HEK293 (cell line): Measurements from ENCODE around the gene NFATC3.

Experiments
- BCL11A ChIP-seq: fragments of 450-650 bp; formaldehyde crosslinking; IDR thresholded peaks from 2 replicates; pipeline ENCODE4 v1.5.1; 2016; ENCODE audit warnings: low read depth, missing biosample characterization, missing genetic modification characterization
- EGR2 ChIP-seq: fragments of 450-650 bp; formaldehyde crosslinking; IDR thresholded peaks from 2 replicates; pipeline ENCODE4 v1.5.1; 2016; ENCODE audit warnings: low read depth, missing biosample characterization, missing genetic modification characterization
- HOXA7 ChIP-seq: sonication (generic); formaldehyde crosslinking; IDR thresholded peaks from 2 replicates; pipeline ENCODE4 v1.8.1; 2022; ENCODE audit warnings: missing genetic modification reagents, borderline replicate concordance
- MEIS1 ChIP-seq: sonication (generic); formaldehyde crosslinking; IDR thresholded peaks from 2 replicates; pipeline ENCODE4 v1.8.1; 2022; ENCODE audit warnings: missing genetic modification reagents, mild to moderate bottlenecking, borderline replicate concordance
- OSR2 ChIP-seq: fragments of 450-650 bp; formaldehyde crosslinking; IDR thresholded peaks from 2 replicates; pipeline ENCODE4 v1.5.1; 2016; ENCODE audit warnings: missing biosample characterization, missing genetic modification characterization
- PATZ1 ChIP-seq: fragments of 450-650 bp; formaldehyde crosslinking; IDR thresholded peaks from 2 replicates; pipeline ENCODE4 v1.5.1; 2016; ENCODE audit warnings: missing biosample characterization, missing genetic modification characterization
- PRDM1 ChIP-seq: fragments of 450-650 bp; formaldehyde crosslinking; IDR thresholded peaks from 2 replicates; pipeline ENCODE4; 2016; ENCODE audit warnings: missing biosample characterization, missing genetic modification characterization
- PRDM6 ChIP-seq: fragments of 450-650 bp; formaldehyde crosslinking; IDR thresholded peaks from 2 replicates; pipeline ENCODE4 v1.5.1; 2017; ENCODE audit warnings: missing biosample characterization, missing genetic modification characterization
- SCRT1 ChIP-seq: fragments of 450-650 bp; formaldehyde crosslinking; IDR thresholded peaks from 2 replicates; pipeline ENCODE4 v1.5.1; 2016; ENCODE audit warnings: missing biosample characterization, missing genetic modification characterization, borderline replicate concordance
- SCRT2 ChIP-seq: fragments of 450-650 bp; formaldehyde crosslinking; IDR thresholded peaks from 2 replicates; pipeline ENCODE4 v1.5.1; 2016; ENCODE audit warnings: missing biosample characterization, missing genetic modification characterization
- SP7 ChIP-seq: fragments of 450-650 bp; formaldehyde crosslinking; IDR thresholded peaks from 2 replicates; pipeline ENCODE4 v1.5.1; 2016; ENCODE audit warnings: missing biosample characterization, missing genetic modification characterization
- TRIM28 ChIP-seq: IDR thresholded peaks from 2 replicates; pipeline ENCODE4 v1.6.1; 2011; ENCODE audit warnings: low read length, control low read depth, borderline replicate concordance
- ZBTB21 ChIP-seq: fragments of 450-650 bp; formaldehyde crosslinking; IDR thresholded peaks from 2 replicates; pipeline ENCODE4 v1.5.1; 2017; ENCODE audit warnings: missing biosample characterization, missing genetic modification characterization
- ZEB2 ChIP-seq: fragments of 450-650 bp; formaldehyde crosslinking; IDR thresholded peaks from 2 replicates; pipeline ENCODE4 v1.5.1; 2016; ENCODE audit warnings: missing biosample characterization, missing genetic modification characterization
- ZNF10 ChIP-seq: fragments of 450-650 bp; formaldehyde crosslinking; IDR thresholded peaks from 2 replicates; pipeline ENCODE4 v1.5.1; 2017; ENCODE audit warnings: missing biosample characterization, missing genetic modification characterization
- ZNF121 ChIP-seq: fragments of 450-650 bp; formaldehyde crosslinking; IDR thresholded peaks from 2 replicates; pipeline ENCODE4 v1.5.1; 2016; ENCODE audit warnings: missing biosample characterization, missing genetic modification characterization
- ZNF335 ChIP-seq: fragments of 450-650 bp; formaldehyde crosslinking; conservative IDR thresholded peaks from 2 replicates; pipeline ENCODE4 v1.5.1; 2016; ENCODE audit warnings: missing biosample characterization, missing genetic modification characterization
- ZNF341 ChIP-seq: fragments of 450-650 bp; formaldehyde crosslinking; IDR thresholded peaks from 2 replicates; pipeline ENCODE4; 2016; ENCODE audit warnings: low read depth, missing biosample characterization, missing genetic modification characterization
- ZNF366 ChIP-seq: fragments of 450-650 bp; formaldehyde crosslinking; conservative IDR thresholded peaks from 2 replicates; pipeline ENCODE4 v1.5.1; 2016; ENCODE audit warnings: missing biosample characterization, missing genetic modification characterization
- ZNF394 ChIP-seq: fragments of 450-650 bp; formaldehyde crosslinking; IDR thresholded peaks from 2 replicates; pipeline ENCODE4 v1.5.1; 2016; ENCODE audit warnings: missing biosample characterization, missing genetic modification characterization, mild to moderate bottlenecking, moderate library complexity, borderline replicate concordance
- ZNF561 ChIP-seq: fragments of 450-650 bp; IDR thresholded peaks from 2 replicates; pipeline ENCODE4 v1.5.1; 2018; ENCODE audit warnings: missing biosample characterization, missing genetic modification characterization, borderline replicate concordance
- ZNF610 ChIP-seq: fragments of 450-650 bp; formaldehyde crosslinking; IDR thresholded peaks from 2 replicates; pipeline ENCODE4 v1.5.1; 2016; ENCODE audit warnings: missing biosample characterization, missing genetic modification characterization, borderline replicate concordance
- ZNF629 ChIP-seq: fragments of 450-650 bp; formaldehyde crosslinking; IDR thresholded peaks from 2 replicates; pipeline ENCODE4 v1.5.1; 2017; ENCODE audit warnings: missing biosample characterization, missing genetic modification characterization
- ZSCAN30 ChIP-seq: fragments of 450-650 bp; IDR thresholded peaks from 2 replicates; pipeline ENCODE4 v1.5.1; 2018; ENCODE audit warnings: missing biosample characterization, mild to moderate bottlenecking, missing genetic modification characterization, moderate library complexity
- ZXDB ChIP-seq: fragments of 450-650 bp; formaldehyde crosslinking; IDR thresholded peaks from 2 replicates; pipeline ENCODE4 v1.5.1; 2016; ENCODE audit warnings: missing biosample characterization, missing genetic modification characterization
- TF ChIP-seq, protein P1 (sequence below): fragments of 450-650 bp; IDR thresholded peaks from 2 replicates; pipeline ENCODE4 v1.5.1; 2018; ENCODE audit warnings: missing biosample characterization, mild to moderate bottlenecking, missing genetic modification characterization
- TF ChIP-seq, protein P2 (sequence below): fragments of 450-650 bp; formaldehyde crosslinking; IDR thresholded peaks from 2 replicates; pipeline ENCODE4 v1.5.1; 2016; ENCODE audit warnings: missing biosample characterization, missing genetic modification characterization
- TF ChIP-seq, protein P3 (sequence below): fragments of 450-650 bp; formaldehyde crosslinking; IDR thresholded peaks from 2 replicates; pipeline ENCODE4 v1.5.1; 2016; ENCODE audit warnings: missing biosample characterization, missing genetic modification characterization
- TF ChIP-seq, protein P4 (sequence below): fragments of 450-650 bp; formaldehyde crosslinking; IDR thresholded peaks from 2 replicates; pipeline ENCODE4 v1.5.1; 2017; ENCODE audit warnings: missing biosample characterization, missing genetic modification characterization

NFATC3 gene

DNA sequence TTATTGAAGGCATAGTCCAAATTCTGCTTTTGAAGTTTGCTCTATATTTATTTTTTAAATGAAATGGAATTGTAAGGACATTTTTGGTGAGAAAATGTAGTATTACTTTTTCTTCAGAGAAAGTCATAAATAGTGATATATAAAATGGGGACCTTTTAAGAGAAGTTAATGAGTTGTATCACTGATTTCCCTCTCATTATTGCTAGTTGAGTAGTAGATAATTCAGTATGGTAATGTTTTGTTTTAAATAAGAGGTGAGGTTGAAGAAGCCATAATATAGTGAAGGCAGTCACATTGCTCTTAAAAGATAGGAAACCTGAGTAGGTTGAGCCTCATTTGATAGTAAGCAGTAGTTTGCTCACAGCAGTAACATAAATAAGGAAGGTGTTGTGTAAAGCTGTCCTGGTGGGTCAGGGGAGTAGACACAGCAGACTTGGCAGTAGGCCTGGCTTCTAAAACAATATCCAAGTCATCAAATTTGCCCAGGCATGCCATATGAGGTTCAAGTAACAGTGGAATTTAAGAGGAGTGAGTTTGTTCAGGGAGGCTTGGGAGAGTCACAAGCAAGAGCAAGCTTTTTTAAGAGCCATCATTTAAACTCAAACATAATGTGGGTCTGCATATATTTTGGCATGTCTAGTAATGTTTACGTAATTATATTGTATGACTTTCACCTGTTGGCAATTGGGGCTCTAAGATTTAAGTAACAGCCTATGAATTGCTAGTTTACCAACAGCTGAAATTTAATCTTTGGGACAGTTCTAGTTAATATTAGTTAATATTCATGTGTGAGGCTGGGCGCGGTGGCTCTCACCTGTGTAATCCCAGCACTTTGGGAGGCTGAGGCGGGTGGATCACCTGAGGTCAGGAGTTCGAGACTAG is 6.5 kb downstream of the NFATC3 start (continued):
- TF ChIP-seq, protein P1, sequence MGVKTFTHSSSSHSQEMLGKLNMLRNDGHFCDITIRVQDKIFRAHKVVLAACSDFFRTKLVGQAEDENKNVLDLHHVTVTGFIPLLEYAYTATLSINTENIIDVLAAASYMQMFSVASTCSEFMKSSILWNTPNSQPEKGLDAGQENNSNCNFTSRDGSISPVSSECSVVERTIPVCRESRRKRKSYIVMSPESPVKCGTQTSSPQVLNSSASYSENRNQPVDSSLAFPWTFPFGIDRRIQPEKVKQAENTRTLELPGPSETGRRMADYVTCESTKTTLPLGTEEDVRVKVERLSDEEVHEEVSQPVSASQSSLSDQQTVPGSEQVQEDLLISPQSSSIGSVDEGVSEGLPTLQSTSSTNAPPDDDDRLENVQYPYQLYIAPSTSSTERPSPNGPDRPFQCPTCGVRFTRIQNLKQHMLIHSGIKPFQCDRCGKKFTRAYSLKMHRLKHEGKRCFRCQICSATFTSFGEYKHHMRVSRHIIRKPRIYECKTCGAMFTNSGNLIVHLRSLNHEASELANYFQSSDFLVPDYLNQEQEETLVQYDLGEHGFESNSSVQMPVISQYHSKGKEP (tag by site-specific recombination): peak; percentile 74
- TF ChIP-seq MEIS1 (CRISPR knock-in tag) (no peak), PRDM1 (tag by site-specific recombination) (peak; percentile 73), ZNF121 (0 out of 2 replicates have a peak, but pooled peaks have one; percentile 29), ZNF366 (tag by site-specific recombination) (peak; percentile 57), ZXDB (tag by site-specific recombination) (peak; percentile 73; the same call in 1 of the 2 replicates), SCRT1 (0 out of 2 replicates have a peak, but pooled peaks have one; percentile 24), TRIM28 (peak; percentile 74; the same call in 1 of the 2 replicates), ZEB2 (tag by site-specific recombination) (peak; percentile 63), ZNF335 (tag by site-specific recombination) (no peak), ZNF561 (tag by site-specific recombination) (peak; percentile 78), PATZ1 (0 out of 2 replicates have a peak, but pooled peaks have one; percentile 28), EGR2 (tag by site-specific recombination) (no peak), ZNF341 (peak; percentile 51), BCL11A (peak; percentile 68; the same call in 1 of the 2 replicates), ZNF610 (tag by site-specific recombination) (peak; percentile 40; the same call in 1 of the 2 replicates), ZBTB21 (tag by site-specific recombination) (0 out of 2 replicates have a peak, but pooled peaks have one; percentile 9), PRDM6 (tag by site-specific recombination) (peak; percentile 76), SP7 (tag by site-specific recombination) (peak; percentile 82), ZNF394 (tag by site-specific recombination) (peak; percentile 22; the same call in 1 of the 2 replicates), SCRT2 (tag by site-specific recombination) (peak; percentile 96), HOXA7 (CRISPR knock-in tag) (no peak), ZNF629 (peak; percentile 38; the same call in 1 of the 2 replicates), OSR2 (peak; percentile 99), ZSCAN30 (tag by site-specific recombination) (peak; percentile 95), ZNF10 (tag by site-specific recombination) (peak; percentile 80)
- TF ChIP-seq, protein P2, sequence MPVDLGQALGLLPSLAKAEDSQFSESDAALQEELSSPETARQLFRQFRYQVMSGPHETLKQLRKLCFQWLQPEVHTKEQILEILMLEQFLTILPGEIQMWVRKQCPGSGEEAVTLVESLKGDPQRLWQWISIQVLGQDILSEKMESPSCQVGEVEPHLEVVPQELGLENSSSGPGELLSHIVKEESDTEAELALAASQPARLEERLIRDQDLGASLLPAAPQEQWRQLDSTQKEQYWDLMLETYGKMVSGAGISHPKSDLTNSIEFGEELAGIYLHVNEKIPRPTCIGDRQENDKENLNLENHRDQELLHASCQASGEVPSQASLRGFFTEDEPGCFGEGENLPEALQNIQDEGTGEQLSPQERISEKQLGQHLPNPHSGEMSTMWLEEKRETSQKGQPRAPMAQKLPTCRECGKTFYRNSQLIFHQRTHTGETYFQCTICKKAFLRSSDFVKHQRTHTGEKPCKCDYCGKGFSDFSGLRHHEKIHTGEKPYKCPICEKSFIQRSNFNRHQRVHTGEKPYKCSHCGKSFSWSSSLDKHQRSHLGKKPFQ (tag by site-specific recombination): peak; percentile 51; the same call in 1 of the 2 replicates
- TF ChIP-seq, protein P3, sequence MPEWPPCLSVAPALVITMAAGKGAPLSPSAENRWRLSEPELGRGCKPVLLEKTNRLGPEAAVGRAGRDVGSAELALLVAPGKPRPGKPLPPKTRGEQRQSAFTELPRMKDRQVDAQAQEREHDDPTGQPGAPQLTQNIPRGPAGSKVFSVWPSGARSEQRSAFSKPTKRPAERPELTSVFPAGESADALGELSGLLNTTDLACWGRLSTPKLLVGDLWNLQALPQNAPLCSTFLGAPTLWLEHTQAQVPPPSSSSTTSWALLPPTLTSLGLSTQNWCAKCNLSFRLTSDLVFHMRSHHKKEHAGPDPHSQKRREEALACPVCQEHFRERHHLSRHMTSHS: no peak
- TF ChIP-seq, protein P4, sequence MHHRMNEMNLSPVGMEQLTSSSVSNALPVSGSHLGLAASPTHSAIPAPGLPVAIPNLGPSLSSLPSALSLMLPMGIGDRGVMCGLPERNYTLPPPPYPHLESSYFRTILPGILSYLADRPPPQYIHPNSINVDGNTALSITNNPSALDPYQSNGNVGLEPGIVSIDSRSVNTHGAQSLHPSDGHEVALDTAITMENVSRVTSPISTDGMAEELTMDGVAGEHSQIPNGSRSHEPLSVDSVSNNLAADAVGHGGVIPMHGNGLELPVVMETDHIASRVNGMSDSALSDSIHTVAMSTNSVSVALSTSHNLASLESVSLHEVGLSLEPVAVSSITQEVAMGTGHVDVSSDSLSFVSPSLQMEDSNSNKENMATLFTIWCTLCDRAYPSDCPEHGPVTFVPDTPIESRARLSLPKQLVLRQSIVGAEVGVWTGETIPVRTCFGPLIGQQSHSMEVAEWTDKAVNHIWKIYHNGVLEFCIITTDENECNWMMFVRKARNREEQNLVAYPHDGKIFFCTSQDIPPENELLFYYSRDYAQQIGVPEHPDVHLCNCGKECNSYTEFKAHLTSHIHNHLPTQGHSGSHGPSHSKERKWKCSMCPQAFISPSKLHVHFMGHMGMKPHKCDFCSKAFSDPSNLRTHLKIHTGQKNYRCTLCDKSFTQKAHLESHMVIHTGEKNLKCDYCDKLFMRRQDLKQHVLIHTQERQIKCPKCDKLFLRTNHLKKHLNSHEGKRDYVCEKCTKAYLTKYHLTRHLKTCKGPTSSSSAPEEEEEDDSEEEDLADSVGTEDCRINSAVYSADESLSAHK (tag by site-specific recombination): peak; percentile 74
